Muscle layer of colon (tissue), 2 donors: ENCODE results near the gene MCM3AP.

Experiments used
- H3K27ac ChIP-seq: one replicate; pipeline ENCODE4 v1.7.0; 2013; ENCODE audit warnings: low read depth, mild to moderate bottlenecking, low read length, moderate library complexity
- H3K27me3 ChIP-seq, 2 donors: one replicate each; pipeline ENCODE4 v1.7.0; 2013; ENCODE audit warnings: low read length in 2 of 2, mild to moderate bottlenecking in 2 of 2; ENCODE audit not compliant: insufficient read depth in 2 of 2, control insufficient read depth in 1 of 2
- H3K36me3 ChIP-seq: one replicate; pipeline ENCODE4 v1.7.0; 2013; ENCODE audit warnings: mild to moderate bottlenecking, low read length; ENCODE audit not compliant: insufficient read depth
- H3K4me1 ChIP-seq: one replicate; pipeline ENCODE4 v1.7.0; 2013; ENCODE audit warnings: mild to moderate bottlenecking, low read length; ENCODE audit not compliant: insufficient read depth
- H3K4me3 ChIP-seq, 2 donors: one replicate each; pipeline ENCODE4 v1.7.0; 2013; ENCODE audit warnings: low read length in 2 of 2, low read depth in 1 of 2, mild to moderate bottlenecking in 1 of 2, moderate library complexity in 1 of 2
- H3K9ac ChIP-seq: one replicate; pipeline ENCODE4 v1.7.0; 2013; ENCODE audit warnings: low read length
- H3K9me3 ChIP-seq: one replicate; pipeline ENCODE4 v1.7.0; 2013; ENCODE audit warnings: mild to moderate bottlenecking, low read length
- donor health status: abdominal sarcoma.
- donor health status: Adenocarcinoma of cecum.

Gene MCM3AP

DNA sequence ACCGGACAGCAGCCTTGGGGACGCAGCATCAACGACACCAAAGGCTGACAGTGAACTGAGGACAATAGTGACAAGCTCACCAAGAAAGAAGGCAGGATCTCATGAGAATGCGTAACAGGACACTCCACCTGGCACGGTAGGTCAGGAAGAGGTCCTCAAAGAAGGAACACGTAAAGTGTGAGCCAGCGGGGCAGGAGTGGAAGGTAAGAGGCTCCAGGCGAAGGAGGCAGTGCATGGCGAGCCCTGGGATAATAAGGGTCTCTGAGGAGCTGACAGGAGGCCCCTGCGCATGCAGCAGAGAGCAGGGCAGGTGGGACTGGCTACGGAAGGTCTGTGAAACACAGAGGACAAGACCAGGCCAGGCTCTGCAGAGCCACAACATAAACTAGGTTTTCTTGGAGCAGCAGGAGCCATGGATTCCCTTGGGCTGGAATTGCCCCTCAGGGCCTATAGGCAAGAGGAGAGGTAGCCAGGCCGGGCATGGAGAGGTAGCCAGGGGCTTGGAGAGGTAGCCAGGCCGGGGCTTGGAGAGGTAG lies 65.1 kb downstream of the MCM3AP start:
- H3K9me3 ChIP-seq: no peaks in the 10 kb centered on the region
- H3K4me1 ChIP-seq: no peaks in the 10 kb centered on the region
- H3K36me3 ChIP-seq: peaks cover 39% of the 10 kb centered on the region
- no peak overlapping the region for H3K27ac ChIP-seq
- H3K9ac ChIP-seq: no peak overlapping the region
- no peaks in the 10 kb centered on the region for H3K27me3 ChIP-seq
- H3K4me3 ChIP-seq: no peak overlapping the region

DNA sequence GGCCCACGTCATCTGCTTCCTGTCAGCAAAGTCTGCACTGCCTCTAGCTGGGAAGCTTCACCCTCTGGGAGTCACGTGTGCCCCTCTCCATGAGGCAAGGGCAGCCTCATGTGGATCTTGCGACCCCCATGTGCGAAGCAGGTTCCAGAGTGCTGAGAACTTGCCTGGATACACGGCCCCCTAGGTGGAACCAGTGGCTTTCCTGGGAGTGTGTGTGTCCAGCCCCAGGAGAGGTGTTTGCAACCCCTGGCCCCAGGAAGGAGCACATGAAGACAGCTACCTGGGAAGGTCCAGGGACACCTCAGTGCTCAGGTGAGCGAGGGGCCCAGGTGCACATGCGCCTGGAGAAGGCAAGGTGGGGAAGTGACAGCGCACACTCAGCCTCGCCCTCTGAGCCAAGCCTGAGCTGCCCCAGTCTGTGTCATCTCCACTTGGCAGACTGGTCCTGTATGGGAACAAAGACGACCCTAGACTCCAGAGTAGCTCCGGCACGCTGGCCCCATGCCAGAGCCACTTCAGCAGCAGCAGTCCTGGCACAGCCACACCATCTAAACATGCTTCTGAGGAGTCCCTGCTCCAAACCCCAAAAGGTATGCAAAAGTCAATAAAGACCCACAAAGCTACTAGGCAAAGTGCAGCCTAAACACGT lies 65.7 kb downstream of the MCM3AP start:
- H3K4me1 ChIP-seq: no peaks in the 10 kb centered on the region
- peaks cover 41% of the 10 kb centered on the region for H3K36me3 ChIP-seq
- no peak overlapping the region for H3K4me3 ChIP-seq
- no peak overlapping the region for H3K27ac ChIP-seq
- H3K9me3 ChIP-seq: no peaks in the 10 kb centered on the region
- no peak overlapping the region for H3K9ac ChIP-seq
- no peaks in the 10 kb centered on the region for H3K27me3 ChIP-seq

DNA sequence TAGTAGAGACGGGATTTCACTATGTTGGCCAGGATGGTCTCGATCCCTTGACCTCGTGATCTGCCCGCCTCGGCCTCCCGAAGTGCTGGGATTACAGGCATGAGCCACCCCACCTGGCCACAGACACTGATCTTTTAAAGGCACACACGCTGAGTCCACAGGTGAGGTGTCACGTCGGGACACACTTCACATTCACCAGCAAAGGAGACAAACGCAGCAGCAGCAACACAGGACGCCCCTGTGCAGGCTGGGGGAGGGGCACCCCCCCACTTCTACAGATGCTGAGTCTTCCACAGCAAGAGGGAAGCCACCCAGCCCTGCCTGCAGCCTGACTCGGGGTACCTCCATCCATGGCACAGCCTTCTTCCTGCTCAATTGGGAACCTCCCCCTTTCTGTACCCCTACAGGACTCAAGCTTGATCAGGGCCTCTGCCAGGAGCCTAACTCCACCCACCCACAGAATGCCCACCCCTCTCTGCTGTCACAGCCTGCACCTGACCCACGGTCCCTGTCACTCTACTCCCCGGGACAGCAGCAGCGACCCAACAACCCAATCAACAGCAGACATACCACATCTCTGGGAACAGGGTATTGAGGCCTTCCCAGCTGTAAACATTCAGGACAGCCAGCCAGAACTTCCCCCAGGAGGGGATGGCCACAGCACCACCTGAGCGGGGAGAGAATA lies 66.4 kb downstream of the MCM3AP start:
- H3K9me3 ChIP-seq: no peaks in the 10 kb centered on the region
- no peaks in the 10 kb centered on the region for H3K4me1 ChIP-seq
- H3K27ac ChIP-seq: no peak overlapping the region
- no peak overlapping the region for H3K4me3 ChIP-seq
- H3K36me3 ChIP-seq: peaks cover 45% of the 10 kb centered on the region
- H3K9ac ChIP-seq: no peak overlapping the region
- no peaks in the 10 kb centered on the region for H3K27me3 ChIP-seq

DNA sequence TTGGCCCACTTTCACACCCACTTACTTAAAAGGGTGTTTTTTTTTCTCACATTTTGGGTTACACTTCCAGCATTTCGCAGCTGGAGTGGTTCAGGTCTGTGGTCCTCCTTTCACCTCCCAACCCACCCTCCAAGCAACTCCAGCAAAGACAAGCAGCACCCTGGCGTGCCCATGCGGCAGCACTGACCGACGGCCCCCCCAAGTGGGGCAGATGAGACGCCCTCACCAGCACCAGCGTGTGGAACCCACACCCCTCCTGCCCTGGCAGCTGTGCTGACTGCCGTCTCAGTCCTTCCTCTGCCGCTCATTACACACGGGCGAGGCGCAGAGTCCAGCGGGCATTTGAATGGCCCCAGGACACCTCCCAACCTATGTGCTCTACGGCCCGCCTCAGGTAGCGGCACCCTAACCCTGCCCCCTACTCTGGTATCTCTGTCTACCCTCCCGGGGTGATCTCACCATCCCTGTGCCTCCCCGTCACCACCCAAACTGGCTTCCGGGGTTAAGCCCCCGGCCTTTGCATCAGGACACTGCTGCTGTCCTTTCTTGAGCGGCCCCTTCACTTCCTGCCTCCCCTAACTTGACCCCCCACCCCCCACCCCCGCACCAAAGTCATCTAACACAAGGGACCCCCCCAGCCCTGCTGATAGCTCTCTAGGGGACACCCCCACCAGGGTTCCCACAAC lies 67.8 kb downstream of the MCM3AP start:
- no peaks in the 10 kb centered on the region for H3K4me1 ChIP-seq

DNA sequence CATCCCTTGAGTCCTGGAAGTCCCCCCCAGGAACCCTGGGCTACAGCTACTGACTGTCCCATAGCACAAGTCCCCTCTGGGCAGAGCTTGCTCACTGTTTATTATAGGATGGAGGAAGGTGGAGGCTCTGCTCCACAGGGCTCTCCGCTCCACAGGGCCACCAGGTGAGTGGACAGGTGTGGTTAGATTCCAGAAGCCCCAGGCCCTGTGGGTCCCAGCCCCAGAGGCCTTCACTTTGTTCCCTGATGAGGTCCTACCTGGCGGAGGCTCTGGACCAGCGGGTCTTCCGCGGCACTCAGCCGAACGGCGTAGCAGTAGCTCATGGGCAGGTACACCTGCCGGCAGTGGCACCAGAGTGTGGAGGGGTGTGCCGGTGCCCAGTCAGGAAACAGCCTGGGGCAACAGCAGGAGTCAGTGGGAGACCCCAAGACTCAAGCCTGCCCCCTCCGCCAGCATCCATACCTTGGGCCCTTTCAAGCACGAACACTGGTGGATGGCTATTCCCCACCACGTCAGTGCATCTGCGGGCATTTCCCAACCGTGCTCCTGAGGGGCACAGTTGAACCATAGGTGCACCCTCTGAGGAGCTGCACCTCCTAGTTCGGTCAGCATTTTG lies 69.2 kb downstream of the MCM3AP start:
- no peak overlapping the region for H3K4me3 ChIP-seq
- no peaks in the 10 kb centered on the region for H3K4me1 ChIP-seq
- H3K27me3 ChIP-seq: no peaks in the 10 kb centered on the region
- no peak overlapping the region for H3K9ac ChIP-seq
- H3K36me3 ChIP-seq: peaks cover 49% of the 10 kb centered on the region
- H3K27ac ChIP-seq: no peak overlapping the region
- no peaks in the 10 kb centered on the region for H3K9me3 ChIP-seq

More for the DNA sequence above, 67.8 kb downstream of the MCM3AP start:
- Histone ChIP-seq H3K27ac (no peak overlapping the region), H3K9me3 (no peaks in the 10 kb centered on the region), H3K27me3 (no peaks in the 10 kb centered on the region), H3K4me3 (no peak overlapping the region), H3K36me3 (peaks cover 50% of the 10 kb centered on the region), H3K9ac (no peak overlapping the region)

DNA sequence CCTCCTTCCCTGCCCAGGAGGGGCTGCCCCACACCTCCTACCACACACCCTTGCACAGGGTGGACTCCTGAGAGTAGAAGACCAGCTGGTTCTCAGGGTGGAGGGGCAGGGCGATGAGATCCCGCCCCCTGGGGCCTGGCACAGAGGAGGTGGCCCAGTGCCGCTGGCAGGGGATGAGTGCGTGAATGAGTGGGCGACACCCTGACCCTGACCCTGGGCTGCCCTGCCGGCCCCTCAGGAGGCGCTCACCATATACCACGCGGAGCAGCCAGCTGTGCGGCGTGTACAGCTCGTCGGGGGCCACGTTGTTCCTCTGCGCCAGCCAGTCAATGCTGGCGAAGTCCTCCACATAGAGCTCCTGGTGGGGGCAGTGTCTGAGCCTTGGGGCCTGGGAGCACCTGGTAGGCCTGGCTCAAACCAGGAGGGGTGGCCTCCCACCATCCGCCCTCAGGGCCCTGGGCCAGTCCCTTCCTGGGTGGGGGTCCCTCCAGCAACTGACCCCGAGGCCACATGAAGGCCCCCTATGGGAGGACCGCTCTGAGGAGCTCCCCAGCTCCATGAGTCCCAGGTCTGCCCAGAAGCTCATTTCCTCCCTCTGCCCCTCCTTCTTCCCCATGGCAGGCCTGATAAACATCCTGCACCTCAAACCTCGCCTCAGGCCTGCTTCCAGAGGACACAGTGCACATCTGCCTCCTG lies 69.8 kb downstream of the MCM3AP start:
- H3K27ac ChIP-seq: no peak overlapping the region

DNA sequence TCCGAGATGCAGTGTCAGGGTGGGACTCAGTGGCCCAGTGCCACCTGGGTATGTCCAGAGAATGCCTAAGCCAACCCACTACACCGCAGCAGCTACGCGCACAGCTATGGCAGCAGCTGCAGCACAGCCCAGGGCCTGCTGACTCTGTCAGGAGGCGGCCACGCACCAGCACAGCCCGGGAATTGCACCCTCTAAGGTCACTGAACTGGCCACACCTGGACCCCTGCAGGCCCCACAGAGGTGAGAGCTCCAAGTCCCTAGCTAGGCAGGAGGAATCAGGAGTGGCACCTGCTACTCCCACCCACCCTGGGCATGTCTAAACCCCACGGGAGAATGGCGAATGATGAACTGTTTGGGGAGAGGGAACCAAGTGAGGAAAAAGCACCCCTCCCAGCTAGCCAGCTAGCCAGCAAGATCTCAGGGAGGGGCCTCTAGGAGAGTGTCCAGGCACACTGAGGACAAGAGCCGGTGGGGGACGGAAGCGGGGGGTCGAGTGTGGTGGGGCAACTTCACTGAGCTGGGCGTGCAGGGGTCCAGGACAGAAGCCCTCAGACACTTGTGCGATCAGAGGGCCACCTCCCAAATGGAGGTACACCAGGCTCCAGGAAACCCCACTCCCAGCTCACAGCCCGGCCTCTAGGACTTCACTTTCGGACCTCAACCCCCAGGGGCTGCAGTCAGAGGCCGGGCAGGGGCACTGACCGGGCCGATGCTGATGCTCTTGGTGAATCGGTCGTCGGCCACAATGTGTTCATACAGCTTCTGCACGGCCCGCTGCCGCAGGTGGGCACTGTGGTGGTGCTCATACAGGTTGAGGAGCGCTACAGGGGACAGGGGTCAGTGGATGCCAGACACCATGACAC lies 70.7 kb downstream of the MCM3AP start:
- no peak overlapping the region for H3K9ac ChIP-seq

More for the DNA sequence above, 69.8 kb downstream of the MCM3AP start:
- H3K4me1 ChIP-seq: no peaks in the 10 kb centered on the region
- no peak overlapping the region for H3K9ac ChIP-seq
- peaks cover 43% of the 10 kb centered on the region for H3K36me3 ChIP-seq
- H3K4me3 ChIP-seq: no peak overlapping the region
- no peaks in the 10 kb centered on the region for H3K9me3 ChIP-seq
- no peaks in the 10 kb centered on the region for H3K27me3 ChIP-seq

DNA sequence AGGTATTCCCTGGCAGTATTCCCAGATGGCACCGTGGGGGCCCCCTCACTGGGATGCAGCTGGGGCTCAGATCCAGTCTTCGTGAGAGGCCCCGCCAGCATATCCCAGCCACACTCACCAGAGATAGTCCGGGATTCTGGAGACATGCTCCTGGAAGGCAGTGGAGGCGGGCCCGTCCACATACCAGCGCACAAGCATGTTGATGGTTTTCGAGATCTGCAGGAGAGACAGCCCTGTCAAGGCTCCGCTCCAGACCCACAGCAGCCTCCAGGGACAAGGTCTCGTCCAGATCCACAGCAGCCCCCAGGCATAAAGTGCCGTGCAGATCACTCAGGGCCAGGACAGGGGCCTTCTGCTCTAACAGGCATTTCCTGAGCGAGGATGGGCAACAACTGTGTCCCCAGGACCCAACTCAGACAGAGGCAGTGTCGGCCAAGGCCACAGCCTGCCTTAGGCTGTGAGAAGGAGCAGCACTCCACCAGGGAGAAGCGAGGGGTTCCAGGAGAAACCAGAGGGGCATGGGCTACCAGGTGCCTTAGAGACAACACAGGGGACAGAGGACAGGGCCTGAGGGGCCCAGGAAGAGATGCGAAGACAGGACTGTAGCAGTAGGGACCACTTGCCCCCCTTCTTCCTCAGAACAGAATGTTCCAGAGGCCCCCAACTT lies 71.7 kb downstream of the MCM3AP start:
- peaks cover 27% of the 10 kb centered on the region for H3K36me3 ChIP-seq
- H3K9ac ChIP-seq: no peak overlapping the region
- no peak overlapping the region for H3K27ac ChIP-seq

More for the DNA sequence above, 70.7 kb downstream of the MCM3AP start:
- H3K4me1 ChIP-seq: no peaks in the 10 kb centered on the region
- H3K4me3 ChIP-seq: no peak overlapping the region
- H3K27ac ChIP-seq: no peak overlapping the region
- H3K36me3 ChIP-seq: peaks cover 34% of the 10 kb centered on the region
- H3K27me3 ChIP-seq: no peaks in the 10 kb centered on the region
- H3K9me3 ChIP-seq: no peaks in the 10 kb centered on the region

DNA sequence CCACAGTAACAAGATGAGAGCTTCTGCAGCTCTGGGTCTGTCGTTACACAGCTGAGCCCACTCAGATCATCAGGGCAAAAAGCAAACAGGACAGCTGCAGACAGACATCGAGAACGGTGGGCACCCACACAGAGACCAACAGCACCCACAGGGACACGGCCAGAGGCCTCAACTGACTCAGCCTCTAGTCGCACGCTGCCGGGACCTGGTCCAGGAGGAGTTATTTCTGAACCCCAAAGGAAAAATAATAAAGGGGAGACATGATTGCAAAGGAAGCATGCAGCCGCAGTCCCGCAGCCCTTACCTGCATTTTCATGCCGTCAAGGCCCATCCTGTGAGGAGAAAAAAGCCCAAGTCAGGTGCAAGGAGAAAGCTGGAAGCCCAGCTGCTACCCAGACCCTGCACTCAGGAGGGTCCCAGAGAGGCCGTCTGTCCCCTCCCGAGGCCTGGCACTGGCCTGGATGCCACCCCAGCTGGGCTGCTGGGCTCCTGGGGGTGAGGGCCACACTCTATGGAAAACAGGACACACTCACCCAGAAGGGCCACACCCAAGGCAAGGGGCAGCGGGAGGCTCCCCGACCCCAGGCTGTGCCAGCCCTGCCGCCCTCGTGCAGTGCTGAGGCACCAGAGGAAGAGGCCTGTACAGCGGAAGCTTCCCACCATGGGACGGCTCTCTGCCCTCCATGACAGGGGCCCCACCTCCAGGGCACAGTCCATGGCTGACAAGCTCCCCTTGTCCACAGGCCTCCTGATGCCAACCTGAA lies 72.5 kb downstream of the MCM3AP start:
- Histone ChIP-seq H3K27ac (no peak overlapping the region), H3K4me3 (no peak overlapping the region), H3K36me3 (peaks cover 35% of the 10 kb centered on the region), H3K9me3 (no peaks in the 10 kb centered on the region), H3K4me1 (no peaks in the 10 kb centered on the region), H3K27me3 (no peaks in the 10 kb centered on the region), H3K9ac (no peak overlapping the region)

More for the DNA sequence above, 71.7 kb downstream of the MCM3AP start:
- Histone ChIP-seq H3K4me3 (no peak overlapping the region), H3K9me3 (no peaks in the 10 kb centered on the region), H3K27me3 (no peaks in the 10 kb centered on the region), H3K4me1 (no peaks in the 10 kb centered on the region)
